ENCODE measurements around the gene EHBP1L1.
A peak's percentile ranks its signal among the peaks of the same experiment; 100 is the strongest.

Gene EHBP1L1

GRCh38 chr11:65595131-65595530, 19.3 kb downstream of the EHBP1L1 start:
- DNase-seq (ENCODE audit: low read depth in 2 of 2) = no peak

DNA sequence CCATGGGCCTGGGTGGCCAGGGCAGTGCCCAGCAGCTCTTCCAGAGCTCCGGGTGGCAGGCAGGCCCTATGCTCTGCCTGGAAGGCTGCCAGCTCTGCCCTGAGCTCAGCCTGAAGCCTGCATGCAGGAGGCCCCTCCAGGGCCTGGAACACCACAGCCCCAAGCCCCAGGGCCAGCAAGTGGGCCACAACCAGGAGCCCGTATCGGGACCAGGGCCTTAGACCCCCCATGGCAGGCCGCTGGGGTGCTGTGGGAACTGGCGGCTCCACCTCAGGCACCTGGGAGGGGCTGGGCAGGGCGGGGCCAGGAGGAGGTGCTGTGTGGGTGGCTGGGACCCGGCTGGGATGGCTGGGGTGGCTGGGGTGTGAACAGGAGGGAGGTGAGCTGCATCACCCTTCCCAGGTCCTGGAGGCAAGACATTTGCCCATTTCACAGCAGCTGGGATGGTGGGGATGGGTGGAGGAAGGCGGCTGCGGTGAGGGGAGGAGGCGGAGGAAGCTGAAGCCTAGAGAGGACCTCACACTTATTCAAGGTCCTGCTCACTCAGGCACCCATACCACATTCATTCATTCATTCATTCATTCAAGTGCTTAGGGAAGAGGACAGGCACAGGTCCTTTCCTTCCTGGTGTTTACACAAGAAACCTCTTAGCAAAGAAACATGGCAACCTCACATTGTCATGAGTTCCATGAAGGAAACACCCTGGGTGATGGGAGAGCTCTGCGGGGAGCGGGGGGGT, 19.9 kb downstream of the EHBP1L1 start, which contains the start of gene KCNK7:
KCNK7 (minus strand) TSS at position 258 of the 739 bp plus-strand sequence; CDS start at position 230, 28 bp downstream.
- no peak for DNase-seq (ENCODE audit: low read depth in 2 of 2)

DNA sequence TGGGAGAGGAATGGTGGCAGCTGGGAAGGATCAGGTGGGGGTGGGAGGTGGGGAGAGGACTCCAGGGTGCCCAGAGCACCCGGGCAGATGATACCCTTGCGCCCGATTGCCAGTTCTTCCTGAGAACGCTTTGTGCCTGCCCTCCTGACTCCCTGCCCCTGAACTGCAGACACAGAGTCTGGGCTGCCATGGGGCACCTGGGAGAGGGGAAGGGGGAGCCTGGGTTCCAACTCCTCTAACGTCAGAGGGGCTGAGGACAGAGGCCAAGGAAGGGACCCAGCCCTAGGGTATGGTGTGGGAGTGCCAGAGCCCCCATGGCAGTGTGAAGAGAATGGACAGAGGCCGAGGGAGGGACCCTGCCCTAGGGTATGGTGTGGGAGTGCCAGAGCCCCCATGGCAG, 20.7 kb downstream of the EHBP1L1 start:
- no peak for DNase-seq (ENCODE audit: low read depth in 2 of 2)

- no peak for DNase-seq (ENCODE audit: low read depth in 2 of 2)
Measured at GRCh38 chr11:65598258-65598699, 22.4 kb downstream of the EHBP1L1 start.

- DNase-seq (ENCODE audit: low read depth in 2 of 2) = no peak
Measured at GRCh38 chr11:65599216-65599954, 23.5 kb downstream of the EHBP1L1 start.

DNA sequence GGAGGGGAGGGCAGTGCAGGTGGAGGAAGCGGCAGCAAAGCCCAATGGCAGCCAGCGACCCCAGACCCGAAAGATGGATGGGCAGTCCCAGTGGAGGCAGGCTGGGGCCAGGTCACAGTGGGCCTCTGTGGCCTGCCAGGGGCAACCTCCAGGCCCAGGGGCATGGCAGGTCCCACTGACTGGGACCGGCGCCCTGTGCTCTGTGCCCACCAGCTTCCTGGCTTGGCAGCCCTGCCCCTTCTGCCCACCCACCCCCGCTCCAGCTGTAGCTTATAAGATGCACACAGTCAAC, 24.0 kb downstream of the EHBP1L1 start:
- no peak for DNase-seq (ENCODE audit: low read depth in 2 of 2)

- DNase-seq (ENCODE audit: low read depth in 2 of 2) = no peak
Measured at GRCh38 chr11:65604258-65604657, 28.4 kb downstream of the EHBP1L1 start.

- no peak for DNase-seq (ENCODE audit: low read depth in 2 of 2)
Measured at GRCh38 chr11:65606876-65607613, 31.2 kb downstream of the EHBP1L1 start.

DNA sequence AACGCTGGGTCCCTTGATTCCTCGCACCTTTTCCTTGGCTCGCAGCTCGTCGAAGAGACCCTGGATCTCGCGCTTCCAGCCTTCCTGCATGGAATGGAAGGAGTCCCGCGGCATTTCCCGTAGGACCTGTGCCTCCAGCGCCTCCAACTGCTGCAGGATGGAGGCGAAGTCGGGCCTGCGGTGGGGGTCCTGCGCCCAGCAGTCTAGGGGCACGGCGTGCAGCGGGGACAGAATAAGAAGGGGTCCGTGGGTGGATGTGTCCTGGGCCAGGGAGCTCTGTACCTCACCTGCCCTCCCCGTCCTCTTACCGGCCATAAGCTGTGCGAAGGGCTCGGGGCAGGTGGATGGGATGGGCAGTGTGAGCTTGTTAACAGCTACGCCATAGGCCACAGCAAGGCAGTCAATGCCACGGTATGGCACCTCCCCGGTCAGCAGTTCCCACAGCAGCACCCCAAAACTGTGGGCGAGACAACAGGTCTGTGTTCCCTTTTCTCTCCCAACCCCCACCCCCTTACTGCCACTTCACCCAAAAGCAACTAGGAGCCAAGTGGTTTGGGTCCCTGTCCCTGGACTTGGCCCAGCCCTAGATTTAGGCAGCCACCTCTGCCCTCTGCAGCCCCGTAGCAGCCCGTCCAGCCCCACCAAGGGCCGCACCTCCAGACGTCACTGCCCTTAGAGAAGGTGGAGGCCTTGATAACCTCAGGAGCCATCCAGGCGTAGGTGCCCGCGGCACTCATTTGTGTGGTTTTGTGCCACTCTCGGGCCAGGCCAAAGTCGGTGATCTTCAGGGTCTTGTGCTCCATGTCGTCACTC, 32.0 kb downstream of the EHBP1L1 start:
- no peak for DNase-seq (ENCODE audit: low read depth in 2 of 2)

DNA sequence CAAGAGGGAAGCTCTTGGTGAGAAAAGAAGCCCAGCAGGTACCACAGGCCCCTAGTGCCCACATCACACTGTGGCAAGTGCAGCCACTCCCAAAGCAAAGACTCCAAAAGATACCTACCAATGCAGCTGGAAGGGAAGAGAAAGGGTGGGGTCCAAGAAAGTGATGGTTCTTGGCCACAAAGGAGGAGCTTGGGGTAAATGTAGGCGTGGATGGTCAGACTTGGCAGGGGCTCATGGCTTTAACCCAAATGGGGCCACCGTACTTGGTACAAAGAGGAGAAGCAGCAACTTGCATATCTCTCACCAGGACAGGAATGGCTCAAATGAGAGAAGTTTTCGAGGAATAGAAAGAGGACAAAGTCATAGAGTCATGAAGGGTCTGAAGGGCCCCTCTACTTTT, 33.4 kb downstream of the EHBP1L1 start:
- no peak for DNase-seq (ENCODE audit: low read depth in 2 of 2)

DNA sequence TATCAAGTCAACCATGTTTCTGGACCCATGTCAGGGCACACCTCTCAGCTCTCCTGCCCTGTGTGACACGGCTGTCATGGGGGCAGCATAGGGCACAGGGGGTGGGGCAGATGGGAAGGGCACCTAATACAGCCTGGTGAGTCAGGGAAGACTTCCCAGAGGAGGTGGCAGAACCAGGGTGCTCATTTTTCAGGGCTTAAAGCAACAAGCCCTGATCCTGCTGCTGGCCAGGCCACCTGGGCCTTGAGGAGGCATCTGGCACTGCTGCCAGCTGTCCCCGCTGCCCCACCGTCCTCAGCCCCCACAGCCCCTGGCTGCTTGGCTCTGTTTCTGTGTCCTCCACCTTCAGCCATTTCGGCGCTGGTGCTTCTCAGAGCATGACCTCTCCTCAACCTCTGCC, 33.8 kb downstream of the EHBP1L1 start:
- DNase-seq (ENCODE audit: low read depth in 2 of 2) = no peak

DNA sequence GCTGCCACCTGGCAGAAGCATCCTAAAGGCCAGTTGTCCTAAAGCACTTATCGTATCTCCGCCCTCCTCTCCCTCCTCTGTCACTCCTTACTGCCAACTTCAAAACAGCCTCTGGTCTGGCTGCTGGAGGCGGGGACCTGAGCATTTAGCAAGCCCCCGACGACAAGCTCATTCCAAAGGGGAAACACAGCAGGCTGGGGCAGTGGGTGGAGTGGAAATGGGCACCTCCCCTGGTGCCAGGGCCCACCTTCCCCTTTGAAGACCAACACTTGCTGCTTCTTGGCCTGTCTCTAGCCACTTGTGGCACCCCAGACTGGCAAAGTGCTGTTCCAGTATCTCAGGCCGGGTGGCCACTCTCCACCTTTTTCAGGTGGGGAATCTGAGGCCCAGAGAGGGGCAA, 34.6 kb downstream of the EHBP1L1 start:
- DNase-seq (ENCODE audit: low read depth in 2 of 2) = no peak

DNA sequence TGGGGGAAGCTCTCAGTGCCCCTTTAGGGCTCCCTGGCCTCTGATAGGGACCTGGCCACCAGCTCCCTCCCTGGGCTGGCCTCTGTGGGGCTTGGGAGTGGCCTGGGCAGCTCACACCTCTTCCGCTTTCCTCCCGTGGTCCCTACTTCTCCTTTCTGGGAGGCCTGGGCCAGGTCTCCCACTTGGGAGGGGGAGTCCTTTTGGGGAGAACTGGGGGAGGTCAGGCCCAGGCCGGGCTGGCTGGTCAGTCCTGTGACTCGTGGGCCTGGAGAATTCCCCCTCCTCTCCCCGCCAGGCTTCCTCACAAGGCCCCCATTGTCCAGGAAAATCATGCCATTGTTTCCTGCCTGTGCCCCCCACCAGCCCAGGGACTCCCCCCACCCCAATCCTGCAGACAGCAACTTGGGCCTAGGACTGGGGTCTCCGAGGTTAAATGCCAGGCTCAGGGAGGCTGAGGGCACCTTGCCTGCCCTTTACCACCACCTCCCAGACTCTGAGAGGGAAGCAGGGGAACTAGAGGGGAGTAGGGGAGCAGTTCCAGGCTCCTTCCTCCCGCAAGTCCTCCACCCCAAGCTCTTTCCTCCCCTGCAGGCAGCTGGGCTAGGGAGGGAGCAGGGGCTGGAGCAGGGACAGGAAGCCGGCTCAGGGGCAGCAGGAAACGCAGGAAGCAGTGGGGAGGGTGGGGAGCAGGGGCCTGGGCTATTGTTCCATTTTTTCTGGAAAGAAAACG, 35.3 kb downstream of the EHBP1L1 start:
- DNase-seq (ENCODE audit: low read depth in 2 of 2) = no peak

- DNase-seq (ENCODE audit: low read depth in 2 of 2) = no peak
Measured at GRCh38 chr11:65611758-65612603, 36.1 kb downstream of the EHBP1L1 start.

DNA sequence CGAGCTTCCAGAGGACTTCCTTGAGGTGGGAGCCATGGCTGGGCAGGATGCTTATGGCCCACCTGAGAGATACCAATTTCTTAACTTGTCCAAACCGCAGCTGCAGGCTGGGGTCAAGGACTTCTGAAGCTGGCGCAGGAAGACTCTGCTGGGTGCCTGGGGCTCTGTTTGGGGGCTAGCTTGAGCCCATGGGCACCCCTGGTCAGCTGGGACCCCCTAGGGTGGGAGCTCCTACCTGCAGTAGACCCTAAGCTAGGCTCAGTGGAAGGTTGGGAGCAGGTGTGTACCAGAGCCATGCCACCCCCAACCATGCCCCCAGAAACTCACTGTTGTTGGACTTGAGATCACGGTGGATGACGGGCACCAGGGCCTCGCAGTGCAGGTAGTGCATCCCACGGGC, 36.8 kb downstream of the EHBP1L1 start:
- no peak for DNase-seq (ENCODE audit: low read depth in 2 of 2)

- DNase-seq (ENCODE audit: low read depth in 2 of 2) = no peak
Measured at GRCh38 chr11:65613091-65613928, 37.5 kb downstream of the EHBP1L1 start.

DNA sequence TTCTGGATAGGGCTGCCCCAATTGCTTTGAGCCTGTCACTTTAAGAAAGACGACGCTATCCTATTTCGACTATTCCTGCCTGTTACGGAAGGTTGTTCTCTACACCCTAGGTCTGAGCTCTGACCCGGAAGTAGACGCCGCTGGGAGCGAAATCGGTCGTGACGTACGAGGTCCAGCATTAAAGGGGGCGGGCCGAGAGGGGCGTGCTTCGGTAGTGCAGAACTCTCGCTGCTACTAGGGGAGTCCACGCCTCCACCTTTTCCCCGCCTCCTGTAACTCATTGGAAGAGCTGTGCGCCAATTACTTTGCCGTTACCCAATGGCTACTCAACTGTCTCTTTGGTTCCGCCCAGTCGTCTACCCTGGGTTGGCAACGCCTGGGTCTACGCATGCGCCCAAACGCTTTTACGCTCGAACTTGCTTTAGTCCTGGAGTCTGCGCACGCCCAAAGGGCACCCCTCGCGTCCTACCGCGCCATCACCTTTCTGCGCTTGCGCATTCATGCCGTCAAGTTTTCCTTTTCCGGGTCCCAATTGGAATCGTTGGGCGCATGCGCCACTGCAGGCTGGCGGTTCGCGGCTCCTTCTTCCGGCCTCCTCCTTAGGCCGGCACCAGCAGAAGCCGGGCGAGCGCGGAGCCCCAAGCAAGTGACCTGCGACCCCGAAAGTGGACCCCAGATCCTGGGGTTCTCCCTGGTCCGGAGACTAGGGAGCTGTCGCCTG, 39.5 kb downstream of the EHBP1L1 start, which contains the start of gene PCNX3:
PCNX3 (plus strand) TSS at position 548 of the 721 bp plus-strand sequence. CDS start 536 bp downstream, outside the sequence.
- DNase-seq (ENCODE audit: low read depth in 2 of 2) = peak; percentile 99

GRCh38 chr11:65615950-65616574, 40.2 kb downstream of the EHBP1L1 start:
- DNase-seq (ENCODE audit: low read depth in 2 of 2) = peak in 1 of 2 donors; percentile 48
